Body of pancreas (tissue), 4 donors: Measurements from ENCODE around the gene ANKLE1. TPM values are rescaled to one million over a fixed set of nuclear protein-coding genes. Genes with fewer than 3 reads are reported as not detected.

Experiments
- ATAC-seq: fragments of 150-250 bp; one replicate; pipeline ENCODE4 v1.9.1; 2016
- DNase-seq, 4 donors: peaks; one replicate each; pipeline ENCODE4 v3.0.0-alpha.2; 2019
- H3K27ac ChIP-seq, 4 donors: fragments of 200-600 bp; sonication (generic); 1 replicate in 3 of 4; 2 replicates in 1 of 4; pipeline versions ENCODE4 v1.5.1 to v1.6.1; 2016 to 2019; ENCODE audit warnings: mild to moderate bottlenecking in 1 of 4, mixed read lengths in 1 of 4, moderate library complexity in 1 of 4
- H3K27me3 ChIP-seq, 2 donors: fragments of 200-600 bp; sonication (generic); one replicate each; pipeline ENCODE4 v1.6.0; 2016; ENCODE audit warnings: mild to moderate bottlenecking in 1 of 2
- H3K36me3 ChIP-seq, 2 donors: fragments of 200-600 bp; sonication (generic); replicated peaks in 1 of 2; 2 replicates each; pipeline ENCODE4 v1.5.1; 2016; ENCODE audit warnings: low read depth in 2 of 2; ENCODE audit not compliant: insufficient read depth in 1 of 2
- H3K4me1 ChIP-seq: fragments of 200-600 bp; sonication (generic); one replicate; pipeline ENCODE4 v1.6.0; 2016
- H3K4me3 ChIP-seq, 2 donors: fragments of 200-600 bp; sonication (generic); 1 replicate in 1 of 2; 2 replicates in 1 of 2; pipeline ENCODE4 v1.5.1; 2016 to 2019
- H3K9me3 ChIP-seq, 3 donors: fragments of 200-600 bp; sonication (generic); 1 replicate in 2 of 3; 2 replicates in 1 of 3; pipeline ENCODE4 v1.5.1; 2016
- POLR2A ChIP-seq, 3 donors: fragments of 450-650 bp; IDR thresholded peaks; one replicate each; pipeline ENCODE4 v1.6.1; 2016; ENCODE audit warnings: antibody characterized with exemption in 3 of 3, mild to moderate bottlenecking in 2 of 3
- WGBS, 2 donors: methylation state at CpG; one replicate each; pipeline ENCODE4 v1.1.5; 2017; 5-methylcytosine and 5-hydroxymethylcytosine counted together
- intact Hi-C: fragments of 100-400 bp; cut with DNase I; formaldehyde crosslinking; loops from one replicate; pipeline ENCODE4 v1.15.1; 2023
- total RNA-seq, 2 donors: library from RNA; depleted of rRNA; stranded (reverse); fragments of >200 nt; gene quantifications; one replicate each; pipeline ENCODE4 v1.1.0, GENCODE V29; 2016
- TF ChIP-seq, protein P1 (sequence below), 7 experiments: fragments of 450-650 bp in 4 of 7; fragments of 200-600 bp in 3 of 7; sonication (generic) in 3 of 7; IDR thresholded peaks; one replicate each; pipeline ENCODE4 v1.5.1; 2016 to 2019; ENCODE audit warnings: antibody characterized with exemption in 7 of 7

ANKLE1 gene
- total RNA-seq, 2 donors from 2014 or later, result 0.33 TPM; not detected in 1

DNA sequence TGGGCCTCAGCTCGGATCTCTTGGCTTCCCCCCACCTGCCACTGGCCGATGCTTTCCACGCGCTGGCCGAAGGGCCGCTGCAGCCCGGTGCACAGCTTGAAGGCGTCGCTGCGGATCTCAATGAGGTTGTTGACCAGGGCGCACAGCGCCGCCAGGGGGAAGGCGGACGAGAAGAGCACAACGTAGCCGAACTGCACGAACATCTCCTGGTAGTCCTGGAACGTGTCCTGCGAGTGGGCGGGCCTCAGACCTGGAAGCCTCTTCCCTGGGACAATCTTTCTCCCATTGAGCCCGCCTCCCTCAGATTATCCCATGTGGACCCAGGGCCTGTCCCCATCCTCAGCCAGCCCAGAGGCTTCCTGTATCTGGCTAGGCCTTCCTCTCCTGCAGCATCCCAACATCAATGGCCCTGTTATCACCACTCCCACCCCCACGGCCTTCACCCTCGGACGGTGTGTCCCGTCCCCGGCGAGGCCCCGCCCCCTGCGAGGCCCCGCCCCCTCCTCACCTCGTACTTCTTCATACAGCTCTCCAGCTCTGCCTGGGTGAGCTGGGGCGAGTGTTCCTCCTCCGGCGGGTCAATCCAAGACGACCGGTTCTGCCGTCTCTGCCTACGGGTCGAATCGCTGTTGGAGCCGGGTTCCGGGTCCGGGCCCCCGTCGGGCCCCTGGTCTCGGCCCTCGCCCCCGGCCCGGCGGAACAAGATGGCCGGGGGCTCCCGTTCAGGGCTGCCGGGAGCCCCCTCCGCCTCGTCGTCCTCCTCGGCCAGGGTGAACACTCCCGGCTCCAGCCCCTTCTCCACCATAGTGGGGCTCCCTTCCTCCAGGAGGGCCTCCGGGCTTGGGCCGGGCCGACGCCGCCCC lies 46.2 kb downstream of the ANKLE1 start:
- Histone ChIP-seq H3K36me3 (no peaks in the 10 kb centered on the region), H3K9me3 (no peaks in the 10 kb centered on the region), H3K27me3 (no peaks in the 10 kb centered on the region), H3K27ac (peak overlapping the region in 3 of 4 donors; percentile 42 to 48 (median 47)), H3K4me3 (peak overlapping the region in 1 of 2 donors; percentile 33), H3K4me1 (peaks cover 22% of the 10 kb centered on the region)
- 19 to 58% methylated on average over 29 to 61 of the region's 64 CpGs for WGBS, 2 donors
- intact Hi-C loops, result no loop called here
- ATAC-seq (peak; percentile 83), DNase-seq (peak; percentile 66 to 77 (median 71))
- TF ChIP-seq POLR2A (IDR thresholded peaks at IDR 0.05), result peak in 2 of 3 donors; percentile 23 to 24
- TF ChIP-seq, protein P1, sequence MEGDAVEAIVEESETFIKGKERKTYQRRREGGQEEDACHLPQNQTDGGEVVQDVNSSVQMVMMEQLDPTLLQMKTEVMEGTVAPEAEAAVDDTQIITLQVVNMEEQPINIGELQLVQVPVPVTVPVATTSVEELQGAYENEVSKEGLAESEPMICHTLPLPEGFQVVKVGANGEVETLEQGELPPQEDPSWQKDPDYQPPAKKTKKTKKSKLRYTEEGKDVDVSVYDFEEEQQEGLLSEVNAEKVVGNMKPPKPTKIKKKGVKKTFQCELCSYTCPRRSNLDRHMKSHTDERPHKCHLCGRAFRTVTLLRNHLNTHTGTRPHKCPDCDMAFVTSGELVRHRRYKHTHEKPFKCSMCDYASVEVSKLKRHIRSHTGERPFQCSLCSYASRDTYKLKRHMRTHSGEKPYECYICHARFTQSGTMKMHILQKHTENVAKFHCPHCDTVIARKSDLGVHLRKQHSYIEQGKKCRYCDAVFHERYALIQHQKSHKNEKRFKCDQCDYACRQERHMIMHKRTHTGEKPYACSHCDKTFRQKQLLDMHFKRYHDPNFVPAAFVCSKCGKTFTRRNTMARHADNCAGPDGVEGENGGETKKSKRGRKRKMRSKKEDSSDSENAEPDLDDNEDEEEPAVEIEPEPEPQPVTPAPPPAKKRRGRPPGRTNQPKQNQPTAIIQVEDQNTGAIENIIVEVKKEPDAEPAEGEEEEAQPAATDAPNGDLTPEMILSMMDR (IDR thresholded peaks at IDR 0.05), result peak in 3 of 7 experiments; percentile 30 to 46 (median 43)

DNA sequence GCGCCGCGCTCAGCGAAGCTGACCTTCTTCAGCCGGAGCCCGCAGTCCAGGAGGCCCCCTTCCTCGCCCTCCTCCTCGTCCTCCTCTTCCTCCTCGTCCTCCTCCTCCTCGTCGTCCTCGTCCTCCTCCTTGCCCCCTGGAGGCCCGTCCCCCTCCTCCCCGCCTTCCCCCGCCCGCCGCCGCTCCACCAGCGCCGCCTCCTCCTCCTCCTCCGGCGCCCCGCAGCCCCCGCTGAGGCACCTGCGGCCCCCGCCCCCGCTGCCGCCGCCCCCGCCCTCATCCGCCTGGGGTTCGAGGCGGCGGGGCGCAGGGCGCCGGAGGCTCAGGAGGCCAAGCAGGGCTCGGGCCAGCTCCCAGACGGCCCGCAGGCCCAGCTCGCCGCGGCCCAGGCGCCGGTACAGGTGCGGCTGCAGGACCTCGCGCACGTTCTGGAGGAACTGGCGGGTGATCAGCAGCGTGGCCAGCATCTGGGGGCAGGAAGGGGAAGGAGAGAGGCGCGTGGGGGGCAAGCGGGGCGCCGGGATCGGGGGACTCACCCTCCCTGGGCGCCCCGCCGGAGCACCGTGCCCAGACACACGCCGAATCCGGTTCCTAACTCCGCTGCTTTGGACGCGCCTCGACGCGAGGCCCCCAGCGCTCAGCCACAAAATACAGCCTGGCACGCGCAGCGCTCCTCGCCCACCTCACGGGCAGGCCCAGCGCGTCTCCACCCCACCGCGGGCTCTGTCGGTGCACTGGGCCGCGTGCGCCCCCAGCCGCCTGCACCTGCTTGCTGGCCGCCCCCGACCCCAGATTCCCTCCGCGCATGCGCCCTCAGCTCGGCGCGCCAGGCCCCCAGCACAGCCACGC lies 47.0 kb downstream of the ANKLE1 start:
- intact Hi-C loops, result no loop called here
- Histone ChIP-seq H3K4me3 (peak overlapping the region in 1 of 2 donors; percentile 33), H3K4me1 (peaks cover 24% of the 10 kb centered on the region), H3K27ac (peak overlapping the region in 3 of 4 donors; percentile 42 to 48 (median 47)), H3K9me3 (no peaks in the 10 kb centered on the region), H3K27me3 (no peaks in the 10 kb centered on the region), H3K36me3 (no peaks in the 10 kb centered on the region)
- no peak for TF ChIP-seq POLR2A (IDR thresholded peaks at IDR 0.05)
- TF ChIP-seq, protein P1 (IDR thresholded peaks at IDR 0.05), result no peak
- DNase-seq, result peak in 1 of 4 donors; percentile 20
- 11 to 22% methylated on average over 7 to 74 of the region's 94 CpGs for WGBS, 2 donors
- ATAC-seq, result peak; percentile 4

DNA sequence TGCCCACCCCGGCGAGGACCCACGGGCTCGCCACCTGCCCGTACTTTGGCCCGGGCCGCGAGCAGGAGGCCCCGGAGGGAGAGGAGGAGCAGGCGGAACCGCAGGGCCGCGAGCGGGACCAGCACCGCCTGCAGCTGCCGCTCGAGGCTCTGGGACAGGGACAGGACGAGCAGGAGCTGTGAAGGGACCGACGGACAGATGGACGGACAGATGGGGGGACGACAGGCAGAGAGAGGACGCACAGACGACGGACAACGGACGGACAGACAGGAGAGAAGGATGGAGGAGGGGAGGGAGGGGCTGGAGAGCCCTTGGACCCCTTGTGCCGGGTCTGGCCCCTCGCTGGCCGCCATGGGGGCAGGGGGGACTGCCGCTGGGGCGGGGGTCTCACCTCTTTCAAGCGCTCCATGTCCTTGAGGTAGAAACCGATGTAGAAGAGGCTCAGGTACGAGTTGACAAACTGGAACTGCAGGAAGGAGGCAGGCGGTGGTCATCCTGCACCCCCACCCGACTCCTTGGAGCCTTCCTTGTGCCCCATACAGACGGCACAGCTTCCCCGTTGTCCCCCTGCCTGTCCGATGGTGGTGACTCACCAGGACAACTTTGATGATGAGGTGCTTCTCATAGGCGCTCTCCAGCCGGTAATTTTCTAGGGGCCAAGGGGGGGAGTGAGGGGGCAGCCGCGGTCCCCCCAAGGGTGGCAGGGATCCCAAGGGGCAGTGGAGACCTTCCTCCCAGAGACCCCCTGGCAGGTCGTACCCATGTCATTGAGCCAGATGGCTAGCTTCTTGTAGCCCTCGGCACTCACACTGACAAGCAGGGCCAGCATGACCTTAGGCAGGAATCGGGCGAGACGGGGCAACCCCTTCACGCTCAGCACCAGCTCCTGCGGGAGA lies 47.9 kb downstream of the ANKLE1 start:
- Histone ChIP-seq H3K27me3 (no peaks in the 10 kb centered on the region), H3K4me1 (peaks cover 30% of the 10 kb centered on the region), H3K9me3 (no peaks in the 10 kb centered on the region), H3K27ac (no peak overlapping the region), H3K4me3 (no peak overlapping the region), H3K36me3 (no peaks in the 10 kb centered on the region)
- TF ChIP-seq POLR2A (IDR thresholded peaks at IDR 0.05), result no peak
- TF ChIP-seq, protein P1 (IDR thresholded peaks at IDR 0.05), result no peak
- intact Hi-C loops, result no loop called here
- ATAC-seq (no peak), DNase-seq (no peak)
- WGBS, 2 donors, result 70 to 73% methylated on average over 23 to 47 of the region's 51 CpGs

DNA sequence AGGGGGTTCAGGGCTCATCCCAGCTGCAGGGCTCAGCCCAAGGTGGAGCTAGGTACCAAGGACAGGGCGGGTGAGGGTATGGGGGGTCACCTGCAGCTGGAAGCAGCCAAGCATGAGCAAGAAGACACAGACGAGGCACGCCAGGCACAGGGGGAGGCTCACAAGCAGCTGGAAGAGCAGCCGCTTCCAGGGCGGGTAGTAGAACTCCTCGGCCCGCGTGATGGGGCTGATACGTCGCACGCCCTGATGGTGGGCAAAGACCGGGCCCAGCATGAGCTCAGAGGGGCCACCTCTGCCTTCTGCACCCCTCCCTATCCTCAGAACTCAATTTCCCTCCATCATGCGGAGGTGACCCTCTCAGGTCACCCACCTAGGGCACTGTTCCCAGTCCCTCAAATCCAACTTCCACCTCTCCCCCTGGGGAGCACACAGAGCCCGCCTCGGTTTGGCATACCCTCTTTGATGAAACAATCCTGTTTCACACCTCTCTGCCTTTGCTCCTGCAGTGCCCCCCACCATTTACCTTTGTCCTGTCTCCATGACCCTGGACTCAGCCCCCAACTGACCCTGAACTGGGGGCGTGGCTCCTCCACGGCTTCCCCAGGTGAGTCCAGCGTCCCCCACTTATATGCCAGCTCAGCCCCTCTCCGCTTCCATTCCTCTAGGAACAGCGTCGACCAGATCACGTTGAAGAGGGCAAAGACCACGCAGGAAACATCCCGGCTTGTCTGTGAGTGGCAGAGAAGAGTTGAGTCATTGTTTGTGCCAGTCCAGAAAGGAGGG lies 48.8 kb downstream of the ANKLE1 start:
- no peaks in the 10 kb centered on the region for H3K27me3 ChIP-seq
- no peaks in the 10 kb centered on the region for H3K9me3 ChIP-seq
- peaks cover 37% of the 10 kb centered on the region for H3K4me1 ChIP-seq
- DNase-seq (no peak), ATAC-seq (no peak)
- TF ChIP-seq, protein P1 (IDR thresholded peaks at IDR 0.05), result no peak
- no peak for TF ChIP-seq POLR2A (IDR thresholded peaks at IDR 0.05)
- no peaks in the 10 kb centered on the region for H3K36me3 ChIP-seq
- intact Hi-C loops, result no loop called here
- no peak overlapping the region for H3K27ac ChIP-seq
- WGBS, 2 donors, result 84 to 91% methylated on average over 22 to 24 of the region's 24 CpGs
- H3K4me3 ChIP-seq, result no peak overlapping the region
